Glutamatergic neuron (in vitro differentiated cells): ENCODE results near the gene MAEA. TPM values are rescaled to one million over a fixed set of nuclear protein-coding genes. Genes with fewer than 3 reads are reported as not detected.

Experiments used
- DNase-seq: peaks from one replicate; pipeline ENCODE4 v3.0.0; 2022
- H3K27ac Mint-ChIP-seq: one replicate; pipeline ENCODE4 v1.8.0; 2020; ENCODE audit warnings: mild to moderate bottlenecking, mixed read lengths, inconsistent platforms; ENCODE audit not compliant: unreplicated experiment
- H3K27me3 Mint-ChIP-seq: one replicate; pipeline ENCODE4 v1.8.0; 2020; ENCODE audit warnings: mild to moderate bottlenecking, moderate library complexity, mixed read lengths, inconsistent platforms; ENCODE audit not compliant: unreplicated experiment
- H3K36me3 Mint-ChIP-seq: one replicate; pipeline ENCODE4 v1.8.0; 2020; ENCODE audit warnings: mild to moderate bottlenecking, mixed read lengths, inconsistent platforms; ENCODE audit not compliant: unreplicated experiment
- H3K4me1 Mint-ChIP-seq: one replicate; pipeline ENCODE4 v1.8.0; 2020; ENCODE audit warnings: mild to moderate bottlenecking, low read depth, mixed read lengths, inconsistent platforms; ENCODE audit not compliant: unreplicated experiment
- H3K4me3 Mint-ChIP-seq: one replicate; pipeline ENCODE4 v1.8.0; 2020; ENCODE audit warnings: mild to moderate bottlenecking, mixed read lengths, inconsistent platforms; ENCODE audit not compliant: unreplicated experiment
- H3K9me3 Mint-ChIP-seq: one replicate; pipeline ENCODE4 v1.8.0; 2020; ENCODE audit warnings: mild to moderate bottlenecking, moderate library complexity, mixed read lengths, inconsistent platforms; ENCODE audit not compliant: unreplicated experiment
- CTCF ChIP-seq: fragments of 200-600 bp; sonication (generic); IDR thresholded peaks from one replicate; pipeline ENCODE4 v1.5.0; 2021; ENCODE audit not compliant: partially characterized antibody, unreplicated experiment
- total RNA-seq: library from RNA; stranded (reverse); fragmentation: NEBNext Ultra II Directional; extraction: Animal tissue kit (Norgen Biotek cat#: 25700); gene quantifications from one replicate; pipeline ENCODE4 v1.2.1, GENCODE V29; 2021; ENCODE audit not compliant: unreplicated experiment

The MAEA gene
- total RNA-seq, 1 donor from 2014 or later: 77.2 TPM

GRCh38 chr4:1279253-1279652 is 10.4 kb upstream of the MAEA start:
- no peak for TF ChIP-seq CTCF
- H3K36me3 Mint-ChIP-seq: no peaks in the 10 kb centered on the region
- peaks cover 8% of the 10 kb centered on the region for H3K9me3 Mint-ChIP-seq
- no peak overlapping the region for H3K4me3 Mint-ChIP-seq
- H3K27ac Mint-ChIP-seq: no peak overlapping the region
- peaks cover 10% of the 10 kb centered on the region for H3K27me3 Mint-ChIP-seq
- no peak for DNase-seq
- no peaks in the 10 kb centered on the region for H3K4me1 Mint-ChIP-seq

- H3K4me3 Mint-ChIP-seq: no peak overlapping the region
- DNase-seq: no peak
- H3K27ac Mint-ChIP-seq: no peak overlapping the region
- H3K4me1 Mint-ChIP-seq: no peaks in the 10 kb centered on the region
- H3K27me3 Mint-ChIP-seq: peaks cover 12% of the 10 kb centered on the region
- H3K36me3 Mint-ChIP-seq: peaks cover 5% of the 10 kb centered on the region
- TF ChIP-seq CTCF: no peak
- peaks cover 12% of the 10 kb centered on the region for H3K9me3 Mint-ChIP-seq
These were observed 6.0 kb upstream of the MAEA start for GRCh38 chr4:1283711-1284110.

GRCh38 chr4:1285151-1285789 is 4.4 kb upstream of the MAEA start:
- H3K27me3 Mint-ChIP-seq: peaks cover 4% of the 10 kb centered on the region
- no peak overlapping the region for H3K27ac Mint-ChIP-seq
- no peaks in the 10 kb centered on the region for H3K4me1 Mint-ChIP-seq
- no peak overlapping the region for H3K4me3 Mint-ChIP-seq
- no peak for DNase-seq
- H3K36me3 Mint-ChIP-seq: peaks cover 5% of the 10 kb centered on the region
- TF ChIP-seq CTCF: no peak
- peaks cover 7% of the 10 kb centered on the region for H3K9me3 Mint-ChIP-seq

GRCh38 chr4:1285790-1286553 is 3.7 kb upstream of the MAEA start:
- peaks cover 11% of the 10 kb centered on the region for H3K9me3 Mint-ChIP-seq

More at GRCh38 chr4:1285790-1286553, 3.7 kb upstream of the MAEA start:
- Mint-ChIP-seq H3K27me3 (peaks cover 2% of the 10 kb centered on the region), H3K4me1 (no peaks in the 10 kb centered on the region), H3K27ac (no peak overlapping the region), H3K36me3 (peaks cover 5% of the 10 kb centered on the region), H3K4me3 (no peak overlapping the region)
- no peak for TF ChIP-seq CTCF
- no peak for DNase-seq
